SK-N-SH (cell line): Measurements from ENCODE around the gene PAMR1. TPM values are rescaled to one million over a fixed set of nuclear protein-coding genes. Genes with fewer than 3 reads are reported as not detected.

Source experiments
- CTCF ChIA-PET: fragments of 300-600, 350-600 bp; formaldehyde crosslinking; extraction: SDS; loops from one replicate; lab custom pipeline; 2021; lab: Yijun Ruan, JAX
- POLR2A ChIA-PET: fragments of 350-600 bp; sonication (Branson Sonifier 250); formaldehyde crosslinking; extraction: SDS; loops from one replicate; lab custom pipeline; 2020; ENCODE audit warnings: antibody characterized with exemption, inconsistent platforms; lab: Yijun Ruan, JAX
- DNase-seq: peaks from one replicate; pipeline ENCODE4 v3.0.0; 2012
- H2AFZ ChIP-seq: fragments of 200-600 bp; sonication (generic); 2 replicates; pipeline ENCODE4 v1.8.1; 2016; ENCODE audit warnings: antibody characterized with exemption, mild to moderate bottlenecking, low read depth
- H3F3A ChIP-seq: fragments of 200-600 bp; sonication (generic); replicated peaks from 2 replicates; pipeline ENCODE3; 2016; ENCODE audit warnings: antibody characterized with exemption, mild to moderate bottlenecking; ENCODE audit not compliant: insufficient read depth
- H3K27ac ChIP-seq, 2 experiments: fragments of 200-500 bp in 1 of 2; fragments of 200-600 bp in 1 of 2; sonication (Bioruptor generic) in 1 of 2; sonication (generic), shearing (Covaris generic) in 1 of 2; 2 replicates each; pipeline versions ENCODE4 v1.5.1 to v1.6.1; 2014 to 2016; ENCODE audit warnings: low read depth in 2 of 2, inconsistent platforms in 1 of 2, low read length in 1 of 2, mild to moderate bottlenecking in 1 of 2, mixed read lengths in 1 of 2
- H3K27me3 ChIP-seq: fragments of 200-600 bp; sonication (generic), shearing (Covaris generic); 2 replicates; pipeline ENCODE4 v1.6.1; 2016; ENCODE audit warnings: mixed run types; ENCODE audit not compliant: insufficient read depth
- H3K36me3 ChIP-seq, 2 experiments: fragments of 200-500 bp in 1 of 2; fragments of 200-600 bp in 1 of 2; sonication (Bioruptor generic) in 1 of 2; sonication (generic) in 1 of 2; replicated peaks in 1 of 2; 2 replicates each; pipeline versions ENCODE3 to v1.5.1; 2014 to 2016; ENCODE audit warnings: low read length in 1 of 2, mild to moderate bottlenecking in 1 of 2; ENCODE audit not compliant: insufficient read depth in 2 of 2, control insufficient read depth in 1 of 2
- H3K4me1 ChIP-seq, 2 experiments: fragments of 200-500 bp in 1 of 2; fragments of 200-600 bp in 1 of 2; sonication (Bioruptor generic) in 1 of 2; sonication (generic), shearing (Covaris generic) in 1 of 2; 2 replicates each; pipeline versions ENCODE4 v1.5.1 to v1.6.1; 2014 to 2016; ENCODE audit warnings: low read depth in 1 of 2, low read length in 1 of 2, mixed run types in 1 of 2; ENCODE audit not compliant: insufficient read depth in 2 of 2, control insufficient read depth in 1 of 2
- H3K4me2 ChIP-seq: fragments of 200-600 bp; sonication (generic), shearing (Covaris generic); 2 replicates; pipeline ENCODE4 v1.6.1; 2017; ENCODE audit warnings: mixed run types
- H3K4me3 ChIP-seq, 2 experiments: fragments of 200-500 bp in 1 of 2; fragments of 200-600 bp in 1 of 2; sonication (Bioruptor generic) in 1 of 2; sonication (generic), shearing (Covaris generic) in 1 of 2; 2 replicates each; pipeline versions ENCODE4 v1.5.1 to v1.8.1; 2014 to 2016; ENCODE audit warnings: low read depth in 2 of 2, inconsistent platforms in 1 of 2, low read length in 1 of 2, mild to moderate bottlenecking in 1 of 2, mixed read lengths in 1 of 2, moderate library complexity in 1 of 2
- H3K79me2 ChIP-seq: fragments of 200-600 bp; sonication (generic); 2 replicates; pipeline ENCODE4 v1.8.1; 2017; ENCODE audit warnings: mild to moderate bottlenecking; ENCODE audit not compliant: insufficient read depth
- H3K9ac ChIP-seq: fragments of 200-600 bp; sonication (generic); 2 replicates; pipeline ENCODE4 v1.6.1; 2017; ENCODE audit warnings: mixed run types
- H3K9me2 ChIP-seq: fragments of 200-600 bp; sonication (generic); 2 replicates; pipeline ENCODE4 v1.6.1; 2017; ENCODE audit warnings: mixed run types
- H3K9me3 ChIP-seq: fragments of 200-600 bp; sonication (generic); 2 replicates; pipeline ENCODE4 v1.6.1; 2017; ENCODE audit warnings: mixed run types, mild to moderate bottlenecking, moderate library complexity
- H4K20me1 ChIP-seq: fragments of 200-600 bp; sonication (generic); 2 replicates; pipeline ENCODE4 v1.6.1; 2017; ENCODE audit warnings: mild to moderate bottlenecking, mixed run types; ENCODE audit not compliant: insufficient read depth
- ELF1 ChIP-seq: IDR thresholded peaks from 2 replicates; pipeline ENCODE4 v1.4.0; 2012
- GABPA ChIP-seq: IDR thresholded peaks from 2 replicates; pipeline ENCODE4 v1.4.0; 2012; ENCODE audit warnings: low read depth, mild to moderate bottlenecking
- POLR2AphosphoS5 ChIP-seq: IDR thresholded peaks from 2 replicates; pipeline ENCODE4 v1.6.1; 2012; ENCODE audit warnings: low read depth, low read length
- RFX5 ChIP-seq: IDR thresholded peaks from 2 replicates; pipeline ENCODE4 v1.6.1; 2012; ENCODE audit warnings: mild to moderate bottlenecking, improper control_type of control experiment, low read length
- RXRA ChIP-seq: IDR thresholded peaks from 2 replicates; pipeline ENCODE4 v1.4.0; 2012; ENCODE audit warnings: low read depth, mild to moderate bottlenecking, borderline replicate concordance
- SIN3A ChIP-seq: IDR thresholded peaks from 2 replicates; pipeline ENCODE4 v1.6.1; 2012; ENCODE audit warnings: low read depth, mild to moderate bottlenecking, low read length, moderate library complexity, borderline replicate concordance
- TAF1 ChIP-seq: IDR thresholded peaks from 2 replicates; pipeline ENCODE4 v1.6.1; 2012; ENCODE audit warnings: low read depth, mild to moderate bottlenecking, low read length, moderate library complexity, borderline replicate concordance
- WGBS: methylation state at CpG from one replicate; pipeline ENCODE4 v1.1.6; 2017; ENCODE audit warnings: low lambda C conversion rate; 5-methylcytosine and 5-hydroxymethylcytosine counted together
- polyA plus RNA-seq, 3 experiments: library from polyadenylated mRNA; depleted of rRNA; stranded (reverse); fragments of >200 nt; gene quantifications; 2 replicates each; pipeline ENCODE4 v1.2.3, GENCODE V29; 2012
- TF ChIP-seq, protein P1 (sequence below): IDR thresholded peaks from 2 replicates; pipeline ENCODE4 v1.4.0; 2012; ENCODE audit warnings: low read depth, borderline replicate concordance
- TF ChIP-seq, protein P2 (sequence below): IDR thresholded peaks from 2 replicates; pipeline ENCODE4; 2012
- TF ChIP-seq, protein P3 (sequence below): fragments of 200-600 bp; sonication (generic); IDR thresholded peaks from 2 replicates; pipeline ENCODE4 v1.6.1; 2017; ENCODE audit warnings: antibody characterized with exemption, mild to moderate bottlenecking, moderate library complexity
- TF ChIP-seq, protein P4 (sequence below): IDR thresholded peaks from 2 replicates; pipeline ENCODE4 v1.4.0; 2012; ENCODE audit warnings: low read depth, borderline replicate concordance
- TF ChIP-seq, protein P5 (sequence below): fragments of 150-350 bp; IDR thresholded peaks from 2 replicates; pipeline ENCODE4 v1.6.1; 2017; ENCODE audit warnings: antibody characterized with exemption, low read length, low read depth, borderline replicate concordance

PAMR1 gene
- polyA plus RNA-seq, 1 of the 3 experiments (the other 2 are of a cell fraction): 0.31 TPM

DNA sequence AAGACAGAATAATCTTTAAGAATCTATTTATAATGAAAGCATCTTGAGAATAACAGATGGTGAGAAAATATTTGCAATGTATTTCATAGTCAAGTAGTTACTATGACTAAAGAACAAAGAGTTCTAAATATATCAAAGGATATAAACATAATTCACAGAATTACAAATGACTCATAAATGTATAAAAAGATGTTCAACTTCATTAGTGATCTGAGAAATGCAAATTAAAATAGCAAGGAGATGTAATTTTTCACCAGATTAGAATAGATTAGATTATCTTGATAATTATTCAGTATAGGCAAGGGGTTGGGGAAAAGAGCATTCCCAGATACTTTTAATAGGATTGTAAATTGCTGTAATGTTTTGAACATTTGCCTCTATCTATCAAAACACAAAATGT, 30.1 kb upstream of the PAMR1 start:
- H3K27me3 ChIP-seq: no peaks in the 10 kb centered on the region
- ChIA-PET POLR2A (interaction anchor here (0.7 kb wide), 1 partner anchor 200 kb away, joined by 3 read pairs; no protein-coding TSS in a partner anchor), CTCF (interaction anchor here (0.7 kb wide), 1 partner anchor 26 kb away, joined by 4 read pairs; no protein-coding TSS in a partner anchor)
- no peaks in the 10 kb centered on the region for H3K36me3 ChIP-seq
- no peak for DNase-seq
- no peaks in the 10 kb centered on the region for H3K9me2 ChIP-seq
- no peak overlapping the region for H2AFZ ChIP-seq
- no peak overlapping the region for H3K4me2 ChIP-seq
- no peaks in the 10 kb centered on the region for H3K79me2 ChIP-seq
- peaks cover 24% of the 10 kb centered on the region for H3F3A ChIP-seq
- H4K20me1 ChIP-seq: no peaks in the 10 kb centered on the region
- TF ChIP-seq RFX5 (no peak), RXRA (no peak), TAF1 (no peak), GABPA (no peak), ELF1 (no peak)
- TF ChIP-seq, protein P1, sequence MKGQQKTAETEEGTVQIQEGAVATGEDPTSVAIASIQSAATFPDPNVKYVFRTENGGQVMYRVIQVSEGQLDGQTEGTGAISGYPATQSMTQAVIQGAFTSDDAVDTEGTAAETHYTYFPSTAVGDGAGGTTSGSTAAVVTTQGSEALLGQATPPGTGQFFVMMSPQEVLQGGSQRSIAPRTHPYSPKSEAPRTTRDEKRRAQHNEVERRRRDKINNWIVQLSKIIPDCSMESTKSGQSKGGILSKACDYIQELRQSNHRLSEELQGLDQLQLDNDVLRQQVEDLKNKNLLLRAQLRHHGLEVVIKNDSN: no peak
- TF ChIP-seq, protein P2, sequence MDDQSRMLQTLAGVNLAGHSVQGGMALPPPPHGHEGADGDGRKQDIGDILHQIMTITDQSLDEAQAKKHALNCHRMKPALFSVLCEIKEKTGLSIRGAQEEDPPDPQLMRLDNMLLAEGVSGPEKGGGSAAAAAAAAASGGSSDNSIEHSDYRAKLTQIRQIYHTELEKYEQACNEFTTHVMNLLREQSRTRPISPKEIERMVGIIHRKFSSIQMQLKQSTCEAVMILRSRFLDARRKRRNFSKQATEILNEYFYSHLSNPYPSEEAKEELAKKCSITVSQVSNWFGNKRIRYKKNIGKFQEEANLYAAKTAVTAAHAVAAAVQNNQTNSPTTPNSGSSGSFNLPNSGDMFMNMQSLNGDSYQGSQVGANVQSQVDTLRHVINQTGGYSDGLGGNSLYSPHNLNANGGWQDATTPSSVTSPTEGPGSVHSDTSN: no peak
- TF ChIP-seq, protein P3, sequence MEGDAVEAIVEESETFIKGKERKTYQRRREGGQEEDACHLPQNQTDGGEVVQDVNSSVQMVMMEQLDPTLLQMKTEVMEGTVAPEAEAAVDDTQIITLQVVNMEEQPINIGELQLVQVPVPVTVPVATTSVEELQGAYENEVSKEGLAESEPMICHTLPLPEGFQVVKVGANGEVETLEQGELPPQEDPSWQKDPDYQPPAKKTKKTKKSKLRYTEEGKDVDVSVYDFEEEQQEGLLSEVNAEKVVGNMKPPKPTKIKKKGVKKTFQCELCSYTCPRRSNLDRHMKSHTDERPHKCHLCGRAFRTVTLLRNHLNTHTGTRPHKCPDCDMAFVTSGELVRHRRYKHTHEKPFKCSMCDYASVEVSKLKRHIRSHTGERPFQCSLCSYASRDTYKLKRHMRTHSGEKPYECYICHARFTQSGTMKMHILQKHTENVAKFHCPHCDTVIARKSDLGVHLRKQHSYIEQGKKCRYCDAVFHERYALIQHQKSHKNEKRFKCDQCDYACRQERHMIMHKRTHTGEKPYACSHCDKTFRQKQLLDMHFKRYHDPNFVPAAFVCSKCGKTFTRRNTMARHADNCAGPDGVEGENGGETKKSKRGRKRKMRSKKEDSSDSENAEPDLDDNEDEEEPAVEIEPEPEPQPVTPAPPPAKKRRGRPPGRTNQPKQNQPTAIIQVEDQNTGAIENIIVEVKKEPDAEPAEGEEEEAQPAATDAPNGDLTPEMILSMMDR: no peak
- TF ChIP-seq, all 33 proteins: peak for 0
- no peak overlapping the region for H3K9ac ChIP-seq
- peak overlapping the region in 1 of 2 experiments; percentile 56; a peak in 2 of 4 replicates for H3K27ac ChIP-seq
- peaks cover 4 to 25% of the 10 kb centered on the region in 2 experiments; a peak in 3 of 4 replicates for H3K4me1 ChIP-seq
- H3K9me3 ChIP-seq: no peaks in the 10 kb centered on the region
- H3K4me3 ChIP-seq: no peak overlapping the region

DNA sequence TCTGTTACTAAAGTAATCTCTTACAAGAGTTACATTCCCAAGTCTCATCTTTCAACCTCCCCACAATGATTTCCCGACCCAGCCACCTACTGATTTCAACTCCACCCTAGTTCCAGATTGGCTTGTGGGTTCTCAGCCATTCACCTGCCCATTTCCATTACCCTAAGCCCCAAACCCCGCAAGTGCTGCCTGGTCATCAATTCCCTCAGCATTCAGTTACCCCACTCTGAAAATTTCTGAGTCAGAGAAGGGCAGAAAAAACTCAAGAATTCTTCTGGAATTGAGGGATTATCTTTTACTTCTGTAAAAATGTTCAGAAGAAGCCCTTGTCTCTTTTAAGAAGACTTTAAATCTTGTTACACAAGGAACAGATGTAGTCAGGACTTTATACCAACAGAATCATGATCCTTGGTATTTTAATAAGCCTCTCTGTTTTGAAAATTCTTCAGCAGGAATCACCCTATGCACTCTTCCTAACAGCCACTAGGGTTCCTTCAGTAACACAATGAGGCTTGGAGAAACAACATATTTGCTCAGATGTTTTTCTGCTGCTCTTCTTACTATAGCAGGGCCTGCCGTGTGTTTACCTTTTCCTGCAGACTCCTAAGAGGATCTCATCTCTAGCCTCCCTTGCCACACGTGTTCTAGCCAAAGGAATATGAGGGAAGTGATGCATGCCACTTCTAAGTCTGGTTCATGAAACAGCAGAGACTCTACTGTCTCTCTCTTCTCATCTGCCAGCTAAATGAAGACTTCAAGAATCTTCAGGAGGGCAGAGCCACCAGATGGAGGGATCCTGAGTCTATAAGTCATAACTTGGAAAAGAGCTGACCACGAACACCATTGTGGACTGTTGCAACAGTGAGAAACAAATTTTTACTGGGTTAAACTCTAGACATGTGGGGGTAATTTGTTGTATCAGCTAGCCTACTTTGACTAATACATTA, 29.3 kb upstream of the PAMR1 start:
- peak overlapping the region; percentile 20; the same call in 1 of the 2 replicates for H3K4me2 ChIP-seq
- peak overlapping the region; percentile 27 for H2AFZ ChIP-seq
- DNase-seq: no peak
- ChIA-PET CTCF (interaction anchor here (0.7 kb wide), 1 partner anchor 25 kb away, joined by 4 read pairs; no protein-coding TSS in a partner anchor), POLR2A (no interaction called here)
- TF ChIP-seq, protein P3: peak; percentile 55
- TF ChIP-seq ELF1 (no peak), SIN3A (no peak), GABPA (no peak), POLR2AphosphoS5 (no peak)
- TF ChIP-seq, protein P4, sequence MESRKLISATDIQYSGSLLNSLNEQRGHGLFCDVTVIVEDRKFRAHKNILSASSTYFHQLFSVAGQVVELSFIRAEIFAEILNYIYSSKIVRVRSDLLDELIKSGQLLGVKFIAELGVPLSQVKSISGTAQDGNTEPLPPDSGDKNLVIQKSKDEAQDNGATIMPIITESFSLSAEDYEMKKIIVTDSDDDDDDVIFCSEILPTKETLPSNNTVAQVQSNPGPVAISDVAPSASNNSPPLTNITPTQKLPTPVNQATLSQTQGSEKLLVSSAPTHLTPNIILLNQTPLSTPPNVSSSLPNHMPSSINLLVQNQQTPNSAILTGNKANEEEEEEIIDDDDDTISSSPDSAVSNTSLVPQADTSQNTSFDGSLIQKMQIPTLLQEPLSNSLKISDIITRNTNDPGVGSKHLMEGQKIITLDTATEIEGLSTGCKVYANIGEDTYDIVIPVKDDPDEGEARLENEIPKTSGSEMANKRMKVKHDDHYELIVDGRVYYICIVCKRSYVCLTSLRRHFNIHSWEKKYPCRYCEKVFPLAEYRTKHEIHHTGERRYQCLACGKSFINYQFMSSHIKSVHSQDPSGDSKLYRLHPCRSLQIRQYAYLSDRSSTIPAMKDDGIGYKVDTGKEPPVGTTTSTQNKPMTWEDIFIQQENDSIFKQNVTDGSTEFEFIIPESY: no peak
- TF ChIP-seq, protein P5, sequence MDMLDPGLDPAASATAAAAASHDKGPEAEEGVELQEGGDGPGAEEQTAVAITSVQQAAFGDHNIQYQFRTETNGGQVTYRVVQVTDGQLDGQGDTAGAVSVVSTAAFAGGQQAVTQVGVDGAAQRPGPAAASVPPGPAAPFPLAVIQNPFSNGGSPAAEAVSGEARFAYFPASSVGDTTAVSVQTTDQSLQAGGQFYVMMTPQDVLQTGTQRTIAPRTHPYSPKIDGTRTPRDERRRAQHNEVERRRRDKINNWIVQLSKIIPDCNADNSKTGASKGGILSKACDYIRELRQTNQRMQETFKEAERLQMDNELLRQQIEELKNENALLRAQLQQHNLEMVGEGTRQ: no peak
- no peak overlapping the region for H3K4me3 ChIP-seq
- H3K27me3 ChIP-seq: no peaks in the 10 kb centered on the region
- 81% methylated on average over 5 of the region's 5 CpGs for WGBS
- peaks cover 30% of the 10 kb centered on the region for H3F3A ChIP-seq
- no peaks in the 10 kb centered on the region for H3K9me3 ChIP-seq
- no peaks in the 10 kb centered on the region for H3K36me3 ChIP-seq
- peak overlapping the region in 1 of 2 experiments; percentile 56; a peak in 2 of 4 replicates for H3K27ac ChIP-seq
- H3K9me2 ChIP-seq: no peaks in the 10 kb centered on the region
- no peaks in the 10 kb centered on the region for H3K79me2 ChIP-seq
- no peaks in the 10 kb centered on the region for H4K20me1 ChIP-seq
- peaks cover 4 to 30% of the 10 kb centered on the region in 2 experiments for H3K4me1 ChIP-seq
- no peak overlapping the region for H3K9ac ChIP-seq
